OCI-LY7 (cell line): ENCODE data around the gene RPUSD3. TPM values are rescaled to one million over a fixed set of nuclear protein-coding genes. Genes with fewer than 3 reads are reported as not detected.
"Not testable (repeated sequence)": the region's sequence is repeated elsewhere in the genome, so short reads cannot be mapped to it uniquely, and the experiment has no call there.

Experiments used
- BruUV-seq: library from RNA; stranded (reverse); fragments of 400-500 nt; replicated peaks from 2 replicates; lab custom pipeline; 2021; lab: Mats Ljungman, UMichigan
- CTCF ChIA-PET: fragments of 300-600 bp; sonication (Branson Sonifier 250); formaldehyde crosslinking; loops from one replicate; lab custom pipeline; 2022; ENCODE audit warnings: antibody characterized with exemption; ENCODE audit not compliant: unreplicated experiment; lab: Charles Lee
- POLR2A ChIA-PET: fragments of 300-600 bp; sonication (Branson Sonifier 250); formaldehyde crosslinking; loops from one replicate; lab custom pipeline; 2022; ENCODE audit warnings: antibody characterized with exemption; lab: Charles Lee
- DNase-seq: peaks from one replicate; pipeline ENCODE4 v3.0.0-alpha.2; 2015; ENCODE audit warnings: low spot score
- H2AFZ ChIP-seq: fragments of 200-600 bp; sonication (generic), shearing (Covaris generic); 2 replicates; pipeline ENCODE4 v1.6.1; 2014; ENCODE audit warnings: mild to moderate bottlenecking, antibody characterized with exemption, low read length, moderate library complexity
- H3K27ac ChIP-seq: fragments of 200-600 bp; sonication (generic); 2 replicates; pipeline ENCODE4 v1.5.1; 2014; ENCODE audit warnings: mixed run types, low read depth, mild to moderate bottlenecking, moderate library complexity, low read length, inconsistent platforms; ENCODE audit not compliant: poor library complexity, severe bottlenecking
- H3K36me3 ChIP-seq: fragments of 200-600 bp; sonication (generic); 2 replicates; pipeline ENCODE4 v1.6.1; 2014; ENCODE audit warnings: mild to moderate bottlenecking, antibody characterized with exemption, low read length, moderate library complexity, mixed read lengths; ENCODE audit not compliant: insufficient read depth
- H3K4me1 ChIP-seq: fragments of 200-600 bp; sonication (generic); 2 replicates; pipeline ENCODE4 v1.5.1; 2014; ENCODE audit warnings: mild to moderate bottlenecking, low read length; ENCODE audit not compliant: insufficient read depth, poor library complexity, severe bottlenecking
- H3K4me2 ChIP-seq: fragments of 200-600 bp; sonication (generic); 2 replicates; pipeline ENCODE4 v1.6.1; 2014; ENCODE audit warnings: mild to moderate bottlenecking, low read length
- H3K4me3 ChIP-seq: fragments of 200-600 bp; sonication (generic); 2 replicates; pipeline ENCODE4 v1.5.1; 2014; ENCODE audit warnings: mild to moderate bottlenecking, low read depth, low read length; ENCODE audit not compliant: poor library complexity, severe bottlenecking
- H3K79me2 ChIP-seq: fragments of 200-600 bp; sonication (generic); 2 replicates; pipeline ENCODE4 v1.6.1; 2016; ENCODE audit warnings: low read depth, mild to moderate bottlenecking, low read length, moderate library complexity, mixed read lengths; ENCODE audit not compliant: insufficient read depth
- H3K9me2 ChIP-seq: fragments of 200-600 bp; sonication (generic); 2 replicates; pipeline ENCODE4 v1.6.1; 2016; ENCODE audit warnings: mild to moderate bottlenecking, low read length, mixed read lengths; ENCODE audit not compliant: insufficient read depth
- H3K9me3 ChIP-seq: fragments of 200-600 bp; sonication (generic); 2 replicates; pipeline ENCODE4 v1.6.1; 2014; ENCODE audit warnings: mild to moderate bottlenecking, mixed run types, low read length, mixed read lengths
- H4K20me1 ChIP-seq: fragments of 200-600 bp; sonication (generic); 2 replicates; pipeline ENCODE4 v1.6.1; 2014; ENCODE audit warnings: mild to moderate bottlenecking, antibody characterized with exemption, low read length, moderate library complexity, mixed read lengths; ENCODE audit not compliant: insufficient read depth
- EZH2phosphoT487 ChIP-seq: fragments of 200-600 bp; sonication (generic); IDR thresholded peaks from 2 replicates; pipeline ENCODE4 v1.6.1; 2018; ENCODE audit warnings: low read depth, borderline replicate concordance, mild to moderate bottlenecking, mixed run types, antibody characterized with exemption, low read length, moderate library complexity, mixed read lengths
- intact Hi-C: fragments of 100-400 bp; cut with micrococcal nuclease; formaldehyde crosslinking; loops from one replicate; pipeline ENCODE4 v1.10.0; 2022; ENCODE audit not compliant: unreplicated experiment
- total RNA-seq, 2 experiments: library from RNA; depleted of rRNA in 1 of 2; stranded (reverse); fragments of >200 nt in 1 of 2; shearing (Covaris generic) in 1 of 2; gene quantifications; 2 replicates each; pipeline ENCODE4 v1.2.3, GENCODE V29; 2014 to 2022
- TF ChIP-seq, protein P1 (sequence below): fragments of 200-600 bp; sonication (generic); conservative IDR thresholded peaks from 2 replicates; pipeline ENCODE4 v1.5.1; 2014; ENCODE audit warnings: mild to moderate bottlenecking, antibody characterized with exemption, low read length, moderate library complexity, mixed read lengths

Gene RPUSD3
- total RNA-seq, 2 experiments from 2014 or later = 44.2 to 59.2 TPM

DNA sequence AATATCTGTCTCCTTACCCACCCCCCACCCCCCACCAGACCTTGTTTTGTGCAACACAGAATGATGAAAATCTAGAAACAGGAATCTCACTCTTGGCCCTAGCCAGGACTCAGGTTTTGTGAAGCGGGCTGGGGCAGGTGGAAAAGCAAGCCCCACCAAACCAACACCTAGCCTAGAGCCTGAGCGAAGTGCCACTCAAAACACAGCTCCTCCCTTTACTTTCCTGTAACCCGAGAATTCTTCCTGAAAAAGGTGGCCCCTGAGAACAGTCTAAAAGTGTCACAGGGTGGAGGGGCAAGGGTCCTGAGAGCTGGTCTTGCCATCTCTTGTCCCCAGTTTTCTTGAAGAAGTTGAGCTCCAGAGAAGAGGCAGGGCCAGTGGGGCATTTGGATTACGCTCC, 17.4 kb upstream of the RPUSD3 start:
- H3K79me2 ChIP-seq = no peaks in the 10 kb centered on the region
- no peak for DNase-seq
- no TSS peak for BruUV-seq
- intact Hi-C loops = no loop called here
- no peaks in the 10 kb centered on the region for H3K9me3 ChIP-seq
- H3K4me2 ChIP-seq = no peak overlapping the region
- no peaks in the 10 kb centered on the region for H3K9me2 ChIP-seq
- ChIA-PET POLR2A (interaction anchor here (0.6 to 0.7 kb wide), 2 partner anchors 34 to 1603 kb away, joined by 4 read pairs; no protein-coding TSS in a partner anchor), CTCF (no interaction called here)
- no peak overlapping the region for H3K27ac ChIP-seq
- H3K4me1 ChIP-seq = no peaks in the 10 kb centered on the region
- H4K20me1 ChIP-seq = no peaks in the 10 kb centered on the region
- H3K4me3 ChIP-seq = no peak overlapping the region
- H2AFZ ChIP-seq = no peak overlapping the region
- H3K36me3 ChIP-seq = no peaks in the 10 kb centered on the region
- no peak for TF ChIP-seq EZH2phosphoT487
- TF ChIP-seq, protein P1, sequence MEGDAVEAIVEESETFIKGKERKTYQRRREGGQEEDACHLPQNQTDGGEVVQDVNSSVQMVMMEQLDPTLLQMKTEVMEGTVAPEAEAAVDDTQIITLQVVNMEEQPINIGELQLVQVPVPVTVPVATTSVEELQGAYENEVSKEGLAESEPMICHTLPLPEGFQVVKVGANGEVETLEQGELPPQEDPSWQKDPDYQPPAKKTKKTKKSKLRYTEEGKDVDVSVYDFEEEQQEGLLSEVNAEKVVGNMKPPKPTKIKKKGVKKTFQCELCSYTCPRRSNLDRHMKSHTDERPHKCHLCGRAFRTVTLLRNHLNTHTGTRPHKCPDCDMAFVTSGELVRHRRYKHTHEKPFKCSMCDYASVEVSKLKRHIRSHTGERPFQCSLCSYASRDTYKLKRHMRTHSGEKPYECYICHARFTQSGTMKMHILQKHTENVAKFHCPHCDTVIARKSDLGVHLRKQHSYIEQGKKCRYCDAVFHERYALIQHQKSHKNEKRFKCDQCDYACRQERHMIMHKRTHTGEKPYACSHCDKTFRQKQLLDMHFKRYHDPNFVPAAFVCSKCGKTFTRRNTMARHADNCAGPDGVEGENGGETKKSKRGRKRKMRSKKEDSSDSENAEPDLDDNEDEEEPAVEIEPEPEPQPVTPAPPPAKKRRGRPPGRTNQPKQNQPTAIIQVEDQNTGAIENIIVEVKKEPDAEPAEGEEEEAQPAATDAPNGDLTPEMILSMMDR = no peak

DNA sequence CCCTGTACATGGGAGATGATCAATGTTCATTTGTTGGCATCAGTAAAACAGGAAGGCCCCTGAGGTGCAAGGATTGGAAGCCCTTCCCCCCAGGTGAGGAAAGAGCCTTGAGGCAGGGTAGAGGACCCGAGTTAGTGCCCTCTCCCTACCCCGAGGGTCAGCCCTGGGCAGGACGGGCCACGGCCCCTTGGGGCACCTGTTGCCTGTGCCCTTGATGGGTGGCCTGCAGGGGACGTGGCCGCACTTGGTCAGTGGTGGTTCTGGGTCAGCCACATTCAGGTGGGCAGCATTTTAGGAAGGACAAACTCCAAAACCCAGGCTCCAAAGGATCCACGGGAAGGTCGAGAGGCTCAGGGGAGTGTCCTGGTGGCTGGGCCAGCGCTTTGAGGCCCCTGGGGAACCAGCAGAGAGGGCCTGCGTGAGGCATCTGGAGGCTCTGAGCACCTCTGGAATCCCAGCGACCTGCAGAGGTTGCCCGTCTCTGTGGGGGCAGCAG, 15.8 kb upstream of the RPUSD3 start:
- intact Hi-C loops = no loop called here

DNA sequence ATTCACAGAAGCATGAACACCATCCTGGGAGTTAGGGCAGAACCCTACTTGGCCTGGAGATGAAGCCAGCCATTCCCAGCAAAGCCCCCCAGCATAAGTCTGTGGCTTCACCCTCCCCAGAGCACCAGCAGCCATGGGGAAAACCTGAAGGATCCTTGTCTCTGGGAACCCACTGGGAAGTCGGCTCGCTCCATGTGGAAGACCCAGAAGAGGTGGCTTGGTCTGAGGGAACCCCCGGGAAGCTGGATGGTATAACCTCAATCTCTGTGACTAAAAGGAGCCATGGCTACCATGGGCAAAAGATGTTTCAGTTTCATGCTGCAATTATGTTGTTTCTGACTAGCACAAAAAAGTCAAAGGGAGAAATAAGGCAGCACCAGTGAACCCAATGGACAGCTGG, 11.8 kb upstream of the RPUSD3 start:
- Histone ChIP-seq H3K4me3 (no peak overlapping the region), H3K9me2 (no peaks in the 10 kb centered on the region), H4K20me1 (no peaks in the 10 kb centered on the region), H3K27ac (no peak overlapping the region), H3K4me2 (no peak overlapping the region), H2AFZ (no peak overlapping the region), H3K79me2 (no peaks in the 10 kb centered on the region), H3K9me3 (no peaks in the 10 kb centered on the region), H3K4me1 (no peaks in the 10 kb centered on the region), H3K36me3 (no peaks in the 10 kb centered on the region)
- DNase-seq = no peak
- intact Hi-C loops = no loop called here
- CTCF ChIA-PET = no interaction called here
- TF ChIP-seq, protein P1 = no peak
- no peak for TF ChIP-seq EZH2phosphoT487
- POLR2A ChIA-PET = no interaction called here
- BruUV-seq = no TSS peak

More for the DNA sequence above, 15.8 kb upstream of the RPUSD3 start:
- Histone ChIP-seq H3K9me3 (no peaks in the 10 kb centered on the region), H3K4me2 (no peak overlapping the region), H4K20me1 (no peaks in the 10 kb centered on the region), H2AFZ (no peak overlapping the region), H3K9me2 (no peaks in the 10 kb centered on the region), H3K4me1 (no peaks in the 10 kb centered on the region), H3K4me3 (no peak overlapping the region), H3K27ac (no peak overlapping the region), H3K79me2 (no peaks in the 10 kb centered on the region), H3K36me3 (no peaks in the 10 kb centered on the region)
- no TSS peak for BruUV-seq
- ChIA-PET CTCF (no interaction called here), POLR2A (no interaction called here)
- TF ChIP-seq, protein P1 = no peak
- TF ChIP-seq EZH2phosphoT487 = no peak
- DNase-seq = no peak

DNA sequence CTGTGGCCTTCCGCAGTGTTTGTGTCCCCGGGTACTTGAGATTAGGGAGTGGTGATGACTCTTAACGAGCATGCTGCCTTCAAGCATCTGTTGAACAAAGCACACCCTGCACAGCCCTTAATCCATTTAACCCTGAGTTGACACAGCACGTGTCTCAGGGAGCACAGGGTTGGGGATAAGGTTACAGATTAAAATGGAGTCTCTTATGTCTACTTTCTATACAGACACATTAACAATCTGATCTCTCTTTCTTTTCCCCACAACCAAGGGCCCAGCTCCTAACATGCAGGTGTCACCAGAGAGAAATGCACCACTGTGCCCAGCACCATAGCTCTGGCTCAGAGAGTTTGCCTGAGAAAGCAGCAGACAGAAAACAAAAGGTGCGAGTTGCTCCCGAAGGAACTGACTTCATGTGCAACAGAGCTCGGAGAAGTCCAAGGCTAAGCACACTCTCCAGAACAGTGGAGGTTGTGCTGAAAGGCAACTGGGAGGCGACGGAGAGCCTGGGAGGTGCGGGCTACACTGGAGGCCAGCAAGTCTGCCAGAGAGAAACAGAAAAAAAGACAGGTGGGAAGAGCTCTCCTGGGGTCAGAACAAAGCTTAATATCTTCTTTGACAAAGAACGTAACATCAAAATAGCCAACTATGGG, 10.6 kb upstream of the RPUSD3 start:
- H4K20me1 ChIP-seq, H3K79me2 ChIP-seq, H3K4me2 ChIP-seq, H2AFZ ChIP-seq, H3K27ac ChIP-seq, H3K4me3 ChIP-seq, BruUV-seq, intact Hi-C loops, DNase-seq, CTCF ChIA-PET, H3K36me3 ChIP-seq, H3K9me3 ChIP-seq, H3K4me1 ChIP-seq, H3K9me2 ChIP-seq: not testable (repeated sequence)
- POLR2A ChIA-PET = interaction anchor here (1.0 kb wide), 2 partner anchors 10 to 29 kb away, joined by 3 to 4 read pairs; no protein-coding TSS in a partner anchor
